H1 (cell line): ENCODE measurements around the gene USH2A. TPM values are rescaled to one million over a fixed set of nuclear protein-coding genes. Genes with fewer than 3 reads are reported as not detected.

Source experiments
- CTCF ChIA-PET: fragments of 300-600 bp; sonication (Branson Sonifier 250); formaldehyde crosslinking; loops from one replicate; lab custom pipeline; 2021; ENCODE audit not compliant: partially characterized antibody; lab: Charles Lee
- POLR2A ChIA-PET: fragments of 300-600 bp; sonication (Branson Sonifier 250); formaldehyde crosslinking; loops from one replicate; lab custom pipeline; 2021; ENCODE audit warnings: inconsistent platforms; ENCODE audit not compliant: partially characterized antibody; lab: Charles Lee
- DNase-seq, 2 experiments: peaks; one replicate each; pipeline versions ENCODE4 v3.0.0 to v3.0.0-alpha.2; 2010 to 2022; ENCODE audit warnings: low spot score in 2 of 2, low read depth in 1 of 2, mixed read lengths in 1 of 2
- FAIRE-seq: peaks from 2 replicates; lab custom pipeline; 2011; peaks lifted over from hg19 to GRCh38; lab: Jason Lieb, UNC
- H2AFZ ChIP-seq: 2 replicates; pipeline ENCODE4 v1.8.1; 2012; ENCODE audit warnings: low read length, inconsistent platforms
- H2AK5ac ChIP-seq: 2 replicates; pipeline ENCODE4 v1.6.1; 2013; ENCODE audit warnings: low read depth, low read length
- H2BK120ac ChIP-seq: replicated peaks from 2 replicates; pipeline ENCODE3; 2013; ENCODE audit warnings: low read depth, low read length, inconsistent platforms
- H2BK12ac ChIP-seq: 2 replicates; pipeline ENCODE4 v1.6.1; 2013; ENCODE audit warnings: low read depth, low read length
- H2BK15ac ChIP-seq: 2 replicates; pipeline ENCODE4 v1.6.1; 2013; ENCODE audit warnings: low read length
- H2BK20ac ChIP-seq: 2 replicates; pipeline ENCODE4 v1.6.1; 2013; ENCODE audit warnings: low read length
- H2BK5ac ChIP-seq: 2 replicates; pipeline ENCODE4 v1.6.1; 2013; ENCODE audit warnings: low read depth, low read length
- H3K14ac ChIP-seq: 2 replicates; pipeline ENCODE4 v1.6.1; 2013; ENCODE audit warnings: inconsistent platforms; ENCODE audit not compliant: insufficient read length
- H3K18ac ChIP-seq: 2 replicates; pipeline ENCODE4 v1.6.1; 2013; ENCODE audit warnings: low read length; ENCODE audit errors: extremely low read depth
- H3K23ac ChIP-seq: 2 replicates; pipeline ENCODE4 v1.6.1; 2013; ENCODE audit warnings: inconsistent platforms; ENCODE audit not compliant: insufficient read length
- H3K23me2 ChIP-seq: 2 replicates; pipeline ENCODE4 v1.6.1; 2013; ENCODE audit warnings: low read depth, low read length
- H3K27ac ChIP-seq: 2 replicates; pipeline ENCODE4 v1.6.1; 2011; ENCODE audit warnings: low read depth, low read length, inconsistent platforms
- H3K27me3 ChIP-seq, 4 experiments: replicated peaks in 1 of 4; 1 replicate in 1 of 4; 2 replicates in 3 of 4; pipeline versions ENCODE4 v1.6.1 to v1.8.1; 2011 to 2013; ENCODE audit warnings: low read length in 3 of 4, mild to moderate bottlenecking in 3 of 4, inconsistent platforms in 2 of 4, mixed read lengths in 2 of 4, moderate library complexity in 1 of 4; ENCODE audit not compliant: control insufficient read depth in 3 of 4, insufficient read depth in 3 of 4; ENCODE audit errors: extremely low read depth in 1 of 4
- H3K36me3 ChIP-seq, 4 experiments: 2 replicates each; pipeline versions ENCODE4 v1.6.1 to v1.8.1; 2011 to 2013; ENCODE audit warnings: mild to moderate bottlenecking in 4 of 4, low read length in 3 of 4, moderate library complexity in 2 of 4, control low read depth in 1 of 4, inconsistent platforms in 1 of 4; ENCODE audit not compliant: insufficient read depth in 4 of 4, control insufficient read depth in 2 of 4
- H3K4ac ChIP-seq: replicated peaks from 2 replicates; pipeline ENCODE3; 2013; ENCODE audit warnings: low read length, low read depth, mixed read lengths, inconsistent platforms; ENCODE audit not compliant: insufficient read length
- H3K4me1 ChIP-seq, 4 experiments: replicated peaks in 1 of 4; 1 replicate in 1 of 4; 2 replicates in 3 of 4; pipeline versions ENCODE4 v1.6.1 to v1.8.1; 2011 to 2013; ENCODE audit warnings: low read length in 3 of 4, inconsistent platforms in 2 of 4, mixed read lengths in 1 of 4; ENCODE audit not compliant: insufficient read depth in 4 of 4, control insufficient read depth in 3 of 4
- H3K4me2 ChIP-seq, 2 experiments: 2 replicates each; pipeline versions ENCODE4 v1.6.1 to v1.8.1; 2011 to 2013; ENCODE audit warnings: low read depth in 2 of 2, low read length in 2 of 2, control low read depth in 1 of 2, inconsistent platforms in 1 of 2, mild to moderate bottlenecking in 1 of 2; ENCODE audit not compliant: insufficient read depth in 1 of 2
- H3K4me3 ChIP-seq, 4 experiments: fragments of 200-600, 300-600 bp in 1 of 4; sonication (generic), shearing (Covaris generic), sonication (Bioruptor Twin) in 1 of 4; 2 replicates each; pipeline versions ENCODE4 v1.5.1 to v1.8.1; 2011 to 2016; ENCODE audit warnings: low read length in 4 of 4, low read depth in 3 of 4, control low read depth in 2 of 4, inconsistent platforms in 2 of 4, mild to moderate bottlenecking in 2 of 4, mixed read lengths in 1 of 4, moderate library complexity in 1 of 4; ENCODE audit not compliant: insufficient read depth in 2 of 4; ENCODE audit errors: extremely low read depth in 1 of 4
- H3K56ac ChIP-seq: replicated peaks from 2 replicates; pipeline ENCODE3; 2013; ENCODE audit warnings: low read depth, mild to moderate bottlenecking, mixed read lengths, low read length, inconsistent platforms; ENCODE audit not compliant: insufficient read length
- H3K79me1 ChIP-seq: 2 replicates; pipeline ENCODE4 v1.6.1; 2013; ENCODE audit warnings: low read depth, low read length, control low read depth
- H3K79me2 ChIP-seq, 2 experiments: 2 replicates each; pipeline versions ENCODE4 v1.6.1 to v1.8.1; 2012 to 2013; ENCODE audit warnings: low read length in 2 of 2, mild to moderate bottlenecking in 2 of 2, inconsistent platforms in 1 of 2; ENCODE audit not compliant: insufficient read depth in 2 of 2, control insufficient read depth in 1 of 2
- H3K9ac ChIP-seq, 4 experiments: replicated peaks in 1 of 4; 1 replicate in 1 of 4; 2 replicates in 3 of 4; pipeline versions ENCODE4 v1.6.1 to v1.8.1; 2011 to 2013; ENCODE audit warnings: low read depth in 3 of 4, low read length in 3 of 4, control low read depth in 2 of 4, mild to moderate bottlenecking in 2 of 4, moderate library complexity in 2 of 4, inconsistent platforms in 1 of 4; ENCODE audit errors: extremely low read depth in 1 of 4
- H3K9me3 ChIP-seq, 2 experiments: 2 replicates each; pipeline versions ENCODE4 v1.6.1 to v1.8.1; 2012 to 2013; ENCODE audit warnings: mild to moderate bottlenecking in 2 of 2, moderate library complexity in 2 of 2, control low read depth in 1 of 2, inconsistent platforms in 1 of 2, low read depth in 1 of 2, low read length in 1 of 2, mixed read lengths in 1 of 2; ENCODE audit not compliant: insufficient read depth in 2 of 2
- H4K20me1 ChIP-seq, 2 experiments: replicated peaks in 1 of 2; 2 replicates each; pipeline versions ENCODE3 to v1.8.1; 2011 to 2013; ENCODE audit warnings: inconsistent platforms in 2 of 2, low read length in 2 of 2, mild to moderate bottlenecking in 1 of 2; ENCODE audit not compliant: insufficient read depth in 2 of 2, control insufficient read depth in 1 of 2
- H4K5ac ChIP-seq: 2 replicates; pipeline ENCODE4 v1.6.1; 2013; ENCODE audit warnings: low read length, low read depth, mixed read lengths, inconsistent platforms; ENCODE audit not compliant: insufficient read length
- H4K8ac ChIP-seq: 2 replicates; pipeline ENCODE4 v1.8.0; 2013; ENCODE audit warnings: mild to moderate bottlenecking, moderate library complexity, low read length, inconsistent platforms; ENCODE audit not compliant: insufficient read depth; ENCODE audit errors: extremely low read depth
- H4K91ac ChIP-seq: replicated peaks from 2 replicates; pipeline ENCODE3; 2013; ENCODE audit warnings: low read length, mixed read lengths, inconsistent platforms; ENCODE audit not compliant: insufficient read length
- ASH2L ChIP-seq: fragments of 200-600, 300-600 bp; sonication (generic); IDR thresholded peaks from one replicate; pipeline ENCODE4 v1.7.1; 2017; ENCODE audit warnings: low read length
- BCL11A ChIP-seq, 2 experiments: IDR thresholded peaks; one replicate each; pipeline ENCODE4 v1.6.1; 2011; ENCODE audit warnings: low read depth in 2 of 2, low read length in 2 of 2, mild to moderate bottlenecking in 2 of 2
- GTF2F1 ChIP-seq: IDR thresholded peaks from 2 replicates; pipeline ENCODE4 v1.6.1; 2012; ENCODE audit warnings: low read depth, low read length, improper control_type of control experiment, borderline replicate concordance
- KDM1A ChIP-seq: fragments of 200-600, 300-600 bp; sonication (generic); IDR thresholded peaks from 2 replicates; pipeline ENCODE4 v1.7.1; 2016; ENCODE audit warnings: mild to moderate bottlenecking, low read length, borderline replicate concordance
- MAFK ChIP-seq: IDR thresholded peaks from 2 replicates; pipeline ENCODE4 v1.6.1; 2012; ENCODE audit warnings: low read depth, mild to moderate bottlenecking, improper control_type of control experiment, low read length
- RAD21 ChIP-seq, 2 experiments: IDR thresholded peaks in 1 of 2; conservative IDR thresholded peaks in 1 of 2; 2 replicates each; pipeline ENCODE4 v1.6.1; 2011; ENCODE audit warnings: low read depth in 2 of 2, low read length in 2 of 2, improper control_type of control experiment in 1 of 2, inconsistent platforms in 1 of 2, mild to moderate bottlenecking in 1 of 2, moderate library complexity in 1 of 2
- RFX5 ChIP-seq: IDR thresholded peaks from 2 replicates; pipeline ENCODE4 v1.6.1; 2011; ENCODE audit warnings: low read depth, low read length, improper control_type of control experiment, borderline replicate concordance
- SP1 ChIP-seq: IDR thresholded peaks from 2 replicates; pipeline ENCODE4 v1.6.1; 2011; ENCODE audit warnings: low read depth, low read length
- SP2 ChIP-seq: IDR thresholded peaks from 2 replicates; pipeline ENCODE4 v1.6.1; 2012; ENCODE audit warnings: mild to moderate bottlenecking, low read length, inconsistent platforms
- TAF7 ChIP-seq: optimal IDR thresholded peaks from 2 replicates; pipeline ENCODE3; 2011; ENCODE audit warnings: low read depth, mild to moderate bottlenecking, inconsistent platforms, low read length, moderate library complexity, borderline replicate concordance
- WGBS, 2 experiments: shearing (Covaris generic) in 1 of 2; methylation state at CpG; one replicate each; pipeline versions ENCODE4 v1.1.6 to v1.1.7; 2013 to 2015; ENCODE audit warnings: low lambda C conversion rate in 2 of 2, mixed read lengths in 2 of 2, inconsistent platforms in 1 of 2, low coverage in 1 of 2, missing lambda C conversion rate in 1 of 2; ENCODE audit not compliant: insufficient replicate concordance in 2 of 2, insufficient coverage in 1 of 2, insufficient read length in 1 of 2; ENCODE audit errors: extremely low coverage in 1 of 2, missing lambda C conversion rate in 1 of 2; 5-methylcytosine and 5-hydroxymethylcytosine counted together
- polyA plus RNA-seq, 7 experiments: library from polyadenylated mRNA; depleted of rRNA in 3 of 7; stranded (reverse) in 5 of 7; unstranded in 2 of 7; fragments of >200 nt in 5 of 7; fragments of 200-250 nt in 2 of 7; gene quantifications; 1 replicate in 5 of 7; 2 replicates in 1 of 7; 4 replicates in 1 of 7; pipeline versions ENCODE4 v1.2.1 to v1.2.3, GENCODE V29; 2011 to 2013; ENCODE audit warnings: missing spikeins in 2 of 7, mixed read lengths in 2 of 7
- total RNA-seq: library from RNA; stranded (reverse); fragmentation: NEBNext Ultra II Directional; extraction: Animal tissue kit (Norgen Biotek cat#: 25700); gene quantifications from 2 replicates; pipeline ENCODE4 v1.2.1, GENCODE V29; 2021
- TF ChIP-seq, protein P1 (sequence below): IDR thresholded peaks from 2 replicates; pipeline ENCODE4 v1.6.1; 2012; ENCODE audit warnings: inconsistent platforms
- TF ChIP-seq, protein P2 (sequence below), 3 experiments: IDR thresholded peaks; 1 replicate in 2 of 3; 2 replicates in 1 of 3; pipeline versions ENCODE4 v1.5.1 to v1.6.1; 2011; ENCODE audit warnings: low read length in 3 of 3, mild to moderate bottlenecking in 3 of 3, inconsistent platforms in 2 of 3, low read depth in 1 of 3, moderate library complexity in 1 of 3; ENCODE audit not compliant: insufficient read depth in 1 of 3; ENCODE audit errors: control extremely low read depth in 1 of 3

USH2A gene
- total and polyA plus RNA-seq, 2 of the 8 experiments (the other 6 are each of a cell fraction or from before 2014, with no cell fraction given) = 0.02 to 0.17 TPM

DNA sequence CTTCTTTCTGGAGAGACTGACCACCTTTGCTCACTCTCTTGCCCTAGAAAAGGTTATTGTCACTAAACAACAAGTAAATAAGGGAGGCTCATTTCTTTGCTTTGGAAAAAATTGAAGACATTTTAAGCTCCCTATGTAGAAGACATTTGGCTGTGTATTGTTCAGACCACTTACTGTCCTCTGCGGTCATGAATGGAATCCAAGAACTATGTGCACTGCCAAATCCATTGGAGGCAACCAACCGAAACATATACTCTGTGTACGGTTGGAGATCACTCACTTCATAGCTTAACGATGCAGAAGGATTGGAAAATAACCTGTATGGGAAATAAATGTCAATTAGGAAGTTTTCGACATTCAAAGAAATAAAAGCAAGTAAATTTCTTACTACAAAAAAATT lies 523.3 kb downstream of the USH2A start:
- Histone ChIP-seq H3K79me2 (no peaks in the 10 kb centered on the region), H2AFZ (no peak overlapping the region), H3K4me3 (no peak overlapping the region), H3K79me1 (no peaks in the 10 kb centered on the region), H4K20me1 (no peaks in the 10 kb centered on the region), H3K56ac (no peak overlapping the region), H2BK20ac (no peak overlapping the region), H2BK15ac (no peak overlapping the region), H3K27ac (no peak overlapping the region), H3K9me3 (no peaks in the 10 kb centered on the region), H2BK12ac (no peak overlapping the region), H3K23me2 (no peaks in the 10 kb centered on the region), H2BK5ac (no peak overlapping the region), H3K18ac (no peak overlapping the region), H3K14ac (no peak overlapping the region), H3K4me2 (no peak overlapping the region), H4K91ac (no peak overlapping the region), H3K36me3 (no peaks in the 10 kb centered on the region), H3K9ac (no peak overlapping the region), H3K27me3 (peaks cover 0 to 1% (median 0%) of the 10 kb centered on the region in 4 experiments; a peak in 1 of 7 replicates), H2BK120ac (no peak overlapping the region), H4K8ac (no peak overlapping the region), H3K4me1 (no peaks in the 10 kb centered on the region), H3K4ac (no peak overlapping the region), H2AK5ac (no peak overlapping the region), H4K5ac (no peak overlapping the region), H3K23ac (no peak overlapping the region)
- DNase-seq (no peak), FAIRE-seq (no peak)
- ChIA-PET CTCF (no interaction called here), POLR2A (no interaction called here)
- WGBS, 2 experiments = 88% methylated on average over 5 of the region's 5 CpGs; no CpG with 5 or more reads in 1 of the 2 experiments
- no peak for TF ChIP-seq BCL11A (IDR thresholded peaks at IDR 0.05; ENCODE audit: low read depth in 2 of 2, low read length in 2 of 2)
- TF ChIP-seq KDM1A = no peak
- TF ChIP-seq, protein P1, sequence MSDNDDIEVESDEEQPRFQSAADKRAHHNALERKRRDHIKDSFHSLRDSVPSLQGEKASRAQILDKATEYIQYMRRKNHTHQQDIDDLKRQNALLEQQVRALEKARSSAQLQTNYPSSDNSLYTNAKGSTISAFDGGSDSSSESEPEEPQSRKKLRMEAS = no peak
- TF ChIP-seq ASH2L = no peak
- TF ChIP-seq SP1 = no peak
- TF ChIP-seq, protein P2, sequence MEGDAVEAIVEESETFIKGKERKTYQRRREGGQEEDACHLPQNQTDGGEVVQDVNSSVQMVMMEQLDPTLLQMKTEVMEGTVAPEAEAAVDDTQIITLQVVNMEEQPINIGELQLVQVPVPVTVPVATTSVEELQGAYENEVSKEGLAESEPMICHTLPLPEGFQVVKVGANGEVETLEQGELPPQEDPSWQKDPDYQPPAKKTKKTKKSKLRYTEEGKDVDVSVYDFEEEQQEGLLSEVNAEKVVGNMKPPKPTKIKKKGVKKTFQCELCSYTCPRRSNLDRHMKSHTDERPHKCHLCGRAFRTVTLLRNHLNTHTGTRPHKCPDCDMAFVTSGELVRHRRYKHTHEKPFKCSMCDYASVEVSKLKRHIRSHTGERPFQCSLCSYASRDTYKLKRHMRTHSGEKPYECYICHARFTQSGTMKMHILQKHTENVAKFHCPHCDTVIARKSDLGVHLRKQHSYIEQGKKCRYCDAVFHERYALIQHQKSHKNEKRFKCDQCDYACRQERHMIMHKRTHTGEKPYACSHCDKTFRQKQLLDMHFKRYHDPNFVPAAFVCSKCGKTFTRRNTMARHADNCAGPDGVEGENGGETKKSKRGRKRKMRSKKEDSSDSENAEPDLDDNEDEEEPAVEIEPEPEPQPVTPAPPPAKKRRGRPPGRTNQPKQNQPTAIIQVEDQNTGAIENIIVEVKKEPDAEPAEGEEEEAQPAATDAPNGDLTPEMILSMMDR (IDR thresholded peaks at IDR 0.05; ENCODE audit: control extremely low read depth in 1 of 3, insufficient read depth in 1 of 3, low read depth in 1 of 3, low read length in 3 of 3) = no peak
- no peak for TF ChIP-seq SP2
- no peak for TF ChIP-seq MAFK
- TF ChIP-seq GTF2F1 = no peak
- no peak for TF ChIP-seq RAD21 (IDR thresholded peaks at IDR 0.05 in 1 of 2, conservative IDR thresholded peaks at IDR 0.05 in 1 of 2; ENCODE audit: low read depth in 2 of 2, low read length in 2 of 2)
- no peak for TF ChIP-seq RFX5
- TF ChIP-seq TAF7 = no peak
